Measurements from ENCODE around the gene TRMT1. TPM values are rescaled to one million over a fixed set of nuclear protein-coding genes. Genes with fewer than 3 reads are reported as not detected.

The TRMT1 gene
- total RNA-seq, 1 experiment from 2014 or later, result 52.0 TPM

DNA sequence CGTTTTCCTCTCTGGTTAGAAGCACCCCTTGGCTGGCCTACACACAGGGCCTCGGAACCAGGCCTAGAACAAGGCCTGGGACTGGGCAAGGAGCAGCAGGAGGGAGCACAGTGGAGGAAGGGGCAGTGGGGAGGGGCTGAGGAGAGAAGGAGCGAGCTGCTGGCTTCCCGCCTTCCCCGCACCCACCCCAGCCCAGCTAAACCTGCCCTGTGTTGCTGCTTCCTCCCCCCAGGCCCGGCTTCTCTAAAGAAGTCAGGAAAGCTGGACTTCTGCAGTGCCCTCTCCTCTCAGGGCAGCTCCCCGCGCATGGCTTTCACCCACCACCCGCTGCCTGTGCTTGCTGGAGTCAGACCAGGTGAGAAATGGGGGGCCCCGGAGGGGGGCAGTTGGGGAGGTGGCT, 38.2 kb downstream of the TRMT1 start:
- intact Hi-C loops (cut with micrococcal nuclease; ENCODE audit: unreplicated experiment) (no loop called here), in situ Hi-C loops (cut with HindIII; ENCODE audit: low pct_unique_long_range_greater_than_20kb, low sequenced_read_pairs) (no loop called here)
- H3K4me3 ChIP-seq (ENCODE audit: low read depth in 2 of 2, low read length in 2 of 2), result no peak overlapping the region
- H3K27ac ChIP-seq (ENCODE audit: low read length), result no peak overlapping the region
- H3K9me3 ChIP-seq (ENCODE audit: control insufficient read depth, insufficient read depth, low read depth, low read length), result no peaks in the 10 kb centered on the region
- no TSS peak for BruUV-seq (replicated peaks)
- no peaks in the 10 kb centered on the region for H3K27me3 ChIP-seq (ENCODE audit: control insufficient read depth, insufficient read depth, low read length)
- peaks cover 7% of the 10 kb centered on the region for H3K4me1 ChIP-seq (ENCODE audit: control insufficient read depth, insufficient read depth, low read length)
- DNase-seq (ENCODE audit: low read depth, low spot score) (no peak), ATAC-seq (no peak)
- POLR2A ChIA-PET, result no interaction called here
- CTCF ChIA-PET, result interaction anchor here (0.7 kb wide), 1 partner anchor 49 kb away, joined by 3 read pairs; no protein-coding TSS in a partner anchor
- TF ChIP-seq POLR2AphosphoS5 (IDR thresholded peaks at IDR 0.05; ENCODE audit: low read depth, low read length) (no peak), SIN3A (IDR thresholded peaks at IDR 0.05; ENCODE audit: borderline replicate concordance, insufficient read depth, low read depth, low read length) (no peak), TCF7L2 (IDR thresholded peaks at IDR 0.05; ENCODE audit: low read depth, low read length) (no peak)
- TF ChIP-seq, protein P1, sequence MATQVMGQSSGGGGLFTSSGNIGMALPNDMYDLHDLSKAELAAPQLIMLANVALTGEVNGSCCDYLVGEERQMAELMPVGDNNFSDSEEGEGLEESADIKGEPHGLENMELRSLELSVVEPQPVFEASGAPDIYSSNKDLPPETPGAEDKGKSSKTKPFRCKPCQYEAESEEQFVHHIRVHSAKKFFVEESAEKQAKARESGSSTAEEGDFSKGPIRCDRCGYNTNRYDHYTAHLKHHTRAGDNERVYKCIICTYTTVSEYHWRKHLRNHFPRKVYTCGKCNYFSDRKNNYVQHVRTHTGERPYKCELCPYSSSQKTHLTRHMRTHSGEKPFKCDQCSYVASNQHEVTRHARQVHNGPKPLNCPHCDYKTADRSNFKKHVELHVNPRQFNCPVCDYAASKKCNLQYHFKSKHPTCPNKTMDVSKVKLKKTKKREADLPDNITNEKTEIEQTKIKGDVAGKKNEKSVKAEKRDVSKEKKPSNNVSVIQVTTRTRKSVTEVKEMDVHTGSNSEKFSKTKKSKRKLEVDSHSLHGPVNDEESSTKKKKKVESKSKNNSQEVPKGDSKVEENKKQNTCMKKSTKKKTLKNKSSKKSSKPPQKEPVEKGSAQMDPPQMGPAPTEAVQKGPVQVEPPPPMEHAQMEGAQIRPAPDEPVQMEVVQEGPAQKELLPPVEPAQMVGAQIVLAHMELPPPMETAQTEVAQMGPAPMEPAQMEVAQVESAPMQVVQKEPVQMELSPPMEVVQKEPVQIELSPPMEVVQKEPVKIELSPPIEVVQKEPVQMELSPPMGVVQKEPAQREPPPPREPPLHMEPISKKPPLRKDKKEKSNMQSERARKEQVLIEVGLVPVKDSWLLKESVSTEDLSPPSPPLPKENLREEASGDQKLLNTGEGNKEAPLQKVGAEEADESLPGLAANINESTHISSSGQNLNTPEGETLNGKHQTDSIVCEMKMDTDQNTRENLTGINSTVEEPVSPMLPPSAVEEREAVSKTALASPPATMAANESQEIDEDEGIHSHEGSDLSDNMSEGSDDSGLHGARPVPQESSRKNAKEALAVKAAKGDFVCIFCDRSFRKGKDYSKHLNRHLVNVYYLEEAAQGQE (IDR thresholded peaks at IDR 0.05; ENCODE audit: insufficient read depth in 1 of 2, low read depth in 2 of 2, low read length in 1 of 2), result no peak
- TF ChIP-seq, protein P2, sequence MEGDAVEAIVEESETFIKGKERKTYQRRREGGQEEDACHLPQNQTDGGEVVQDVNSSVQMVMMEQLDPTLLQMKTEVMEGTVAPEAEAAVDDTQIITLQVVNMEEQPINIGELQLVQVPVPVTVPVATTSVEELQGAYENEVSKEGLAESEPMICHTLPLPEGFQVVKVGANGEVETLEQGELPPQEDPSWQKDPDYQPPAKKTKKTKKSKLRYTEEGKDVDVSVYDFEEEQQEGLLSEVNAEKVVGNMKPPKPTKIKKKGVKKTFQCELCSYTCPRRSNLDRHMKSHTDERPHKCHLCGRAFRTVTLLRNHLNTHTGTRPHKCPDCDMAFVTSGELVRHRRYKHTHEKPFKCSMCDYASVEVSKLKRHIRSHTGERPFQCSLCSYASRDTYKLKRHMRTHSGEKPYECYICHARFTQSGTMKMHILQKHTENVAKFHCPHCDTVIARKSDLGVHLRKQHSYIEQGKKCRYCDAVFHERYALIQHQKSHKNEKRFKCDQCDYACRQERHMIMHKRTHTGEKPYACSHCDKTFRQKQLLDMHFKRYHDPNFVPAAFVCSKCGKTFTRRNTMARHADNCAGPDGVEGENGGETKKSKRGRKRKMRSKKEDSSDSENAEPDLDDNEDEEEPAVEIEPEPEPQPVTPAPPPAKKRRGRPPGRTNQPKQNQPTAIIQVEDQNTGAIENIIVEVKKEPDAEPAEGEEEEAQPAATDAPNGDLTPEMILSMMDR (IDR thresholded peaks at IDR 0.05), result no peak
- no peaks in the 10 kb centered on the region for H3K36me3 ChIP-seq (ENCODE audit: control insufficient read depth, insufficient read depth, low read length)

DNA sequence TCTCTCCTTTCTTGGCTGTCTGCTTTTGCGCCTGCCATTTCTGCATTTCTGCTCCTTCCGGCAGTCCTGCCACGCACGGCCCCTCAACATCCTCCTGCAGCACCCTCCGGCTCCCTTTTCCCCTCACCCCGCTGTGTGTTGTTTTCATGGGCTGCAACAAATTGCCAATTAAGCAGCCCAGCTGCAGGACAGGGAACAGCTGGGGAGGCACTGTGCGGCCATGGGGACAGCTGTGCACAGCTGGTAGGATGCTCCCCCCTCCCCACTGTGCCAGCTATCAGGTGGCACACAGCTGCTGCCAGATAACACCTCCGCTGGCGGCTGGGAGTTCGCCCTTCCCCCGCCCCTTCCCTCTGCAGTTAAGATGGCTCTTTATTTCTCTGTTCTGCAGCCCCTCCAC, 39.3 kb downstream of the TRMT1 start:
- no peaks in the 10 kb centered on the region for H3K9me3 ChIP-seq (ENCODE audit: control insufficient read depth, insufficient read depth, low read depth, low read length)
- H3K27ac ChIP-seq (ENCODE audit: low read length), result no peak overlapping the region
- ATAC-seq (no peak), DNase-seq (ENCODE audit: low read depth, low spot score) (no peak)
- CTCF ChIA-PET, result no interaction called here
- in situ Hi-C loops (cut with HindIII; ENCODE audit: low pct_unique_long_range_greater_than_20kb, low sequenced_read_pairs), result no loop called here
- H3K4me1 ChIP-seq (ENCODE audit: control insufficient read depth, insufficient read depth, low read length), result peaks cover 7% of the 10 kb centered on the region
- intact Hi-C loops (cut with micrococcal nuclease; ENCODE audit: unreplicated experiment), result no loop called here
- POLR2A ChIA-PET, result no interaction called here
- H3K27me3 ChIP-seq (ENCODE audit: control insufficient read depth, insufficient read depth, low read length), result no peaks in the 10 kb centered on the region
- no peak overlapping the region for H3K4me3 ChIP-seq (ENCODE audit: low read depth in 2 of 2, low read length in 2 of 2)
- TF ChIP-seq, protein P1 (IDR thresholded peaks at IDR 0.05; ENCODE audit: insufficient read depth in 1 of 2, low read depth in 2 of 2, low read length in 1 of 2), result no peak
- TF ChIP-seq, protein P2 (IDR thresholded peaks at IDR 0.05), result no peak
- TF ChIP-seq POLR2AphosphoS5 (IDR thresholded peaks at IDR 0.05; ENCODE audit: low read depth, low read length), result no peak
- no peak for TF ChIP-seq SIN3A (IDR thresholded peaks at IDR 0.05; ENCODE audit: borderline replicate concordance, insufficient read depth, low read depth, low read length)
- no peak for TF ChIP-seq TCF7L2 (IDR thresholded peaks at IDR 0.05; ENCODE audit: low read depth, low read length)
- H3K36me3 ChIP-seq (ENCODE audit: control insufficient read depth, insufficient read depth, low read length), result no peaks in the 10 kb centered on the region
- BruUV-seq (replicated peaks), result no TSS peak

Measured in Panc1 (cell line).